GM23338 (cell line): ENCODE data around the gene KCNK10.

Source experiments
- CTCF ChIP-seq, 2 experiments: fragments of 200-600 bp in 1 of 2; sonication (generic) in 1 of 2; conservative IDR thresholded peaks; 2 replicates each; pipeline versions ENCODE4 v1.5.1 to v1.6.1; 2016 to 2017; ENCODE audit warnings: antibody characterized with exemption in 2 of 2, low read depth in 2 of 2, mild to moderate bottlenecking in 2 of 2, moderate library complexity in 1 of 2
- REST ChIP-seq: IDR thresholded peaks from one replicate; pipeline ENCODE4 v1.6.1; 2018; ENCODE audit warnings: antibody characterized with exemption; ENCODE audit not compliant: unreplicated experiment

- TF ChIP-seq CTCF (conservative IDR thresholded peaks at IDR 0.05; ENCODE audit: low read depth in 2 of 2) (no peak), REST (no peak)
These were observed 124.6 kb downstream of the KCNK10 start for GRCh38 chr14:88198446-88198845.
